ENCODE measurements around the gene SETD1B. TPM values are rescaled to one million over a fixed set of nuclear protein-coding genes. Genes with fewer than 3 reads are reported as not detected.

SETD1B gene
- total RNA-seq, 1 donor from 2014 or later, result 8.6 TPM

GRCh38 chr12:121801595-121802484 is 2.0 kb upstream of the SETD1B start:
- no peak for DNase-seq
- intact Hi-C loops (cut with DNase I), result no loop called here
- no peak for ATAC-seq (ENCODE audit: poor library complexity)

GRCh38 chr12:121802485-121802842 is 1.3 kb upstream of the SETD1B start:
- ATAC-seq (ENCODE audit: poor library complexity), result no peak
- intact Hi-C loops (cut with DNase I), result no loop called here
- no peak for DNase-seq

GRCh38 chr12:121802843-121803698 is 738 bp upstream of the SETD1B start:
- intact Hi-C loops (cut with DNase I), result no loop called here
- peak; percentile 53 for ATAC-seq (ENCODE audit: poor library complexity)
- DNase-seq, result peak; percentile 94

GRCh38 chr12:121804417-121805111 is 755 bp downstream of the SETD1B start:
- DNase-seq (no peak), ATAC-seq (ENCODE audit: poor library complexity) (no peak)

GRCh38 chr12:121805171-121806008 is 1.6 kb downstream of the SETD1B start:
- DNase-seq (no peak), ATAC-seq (ENCODE audit: poor library complexity) (no peak)
- intact Hi-C loops (cut with DNase I), result no loop called here

More at GRCh38 chr12:121804417-121805111, 755 bp downstream of the SETD1B start:
- intact Hi-C loops (cut with DNase I), result no loop called here

- DNase-seq, result no peak
- no peak for ATAC-seq (ENCODE audit: poor library complexity)
- intact Hi-C loops (cut with DNase I), result no loop called here
These were observed 2.3 kb downstream of the SETD1B start for GRCh38 chr12:121806009-121806545.

GRCh38 chr12:121806546-121807423 is 3.0 kb downstream of the SETD1B start:
- DNase-seq (no peak), ATAC-seq (ENCODE audit: poor library complexity) (no peak)
- intact Hi-C loops (cut with DNase I), result no loop called here

GRCh38 chr12:121807642-121808347 is 4.0 kb downstream of the SETD1B start:
- DNase-seq (no peak), ATAC-seq (ENCODE audit: poor library complexity) (no peak)
- intact Hi-C loops (cut with DNase I), result no loop called here

- intact Hi-C loops (cut with DNase I), result no loop called here
- DNase-seq (no peak), ATAC-seq (ENCODE audit: poor library complexity) (no peak)
These were observed 4.8 kb downstream of the SETD1B start for GRCh38 chr12:121808623-121809022.

- ATAC-seq (ENCODE audit: poor library complexity), result no peak
- intact Hi-C loops (cut with DNase I), result no loop called here
- no peak for DNase-seq
These were observed 5.9 kb downstream of the SETD1B start for GRCh38 chr12:121809712-121810116.

- no peak for DNase-seq
These were observed 6.5 kb downstream of the SETD1B start for GRCh38 chr12:121810234-121810817.

GRCh38 chr12:121810833-121811433 is 7.1 kb downstream of the SETD1B start:
- DNase-seq, result no peak
- no peak for ATAC-seq (ENCODE audit: poor library complexity)
- intact Hi-C loops (cut with DNase I), result no loop called here

More at GRCh38 chr12:121810234-121810817, 6.5 kb downstream of the SETD1B start:
- intact Hi-C loops (cut with DNase I), result no loop called here
- ATAC-seq (ENCODE audit: poor library complexity), result no peak

GRCh38 chr12:121811434-121812319 is 7.9 kb downstream of the SETD1B start:
- peak; percentile 84 for DNase-seq
- peak; percentile 94 for ATAC-seq (ENCODE audit: poor library complexity)
- intact Hi-C loops (cut with DNase I), result loop anchor here (2.0 kb wide), 1 partner anchor 17 kb away; no protein-coding TSS in a partner anchor

GRCh38 chr12:121812320-121812871 is 8.6 kb downstream of the SETD1B start:
- DNase-seq, result peak; percentile 85
- peak; percentile 91 for ATAC-seq (ENCODE audit: poor library complexity)
- intact Hi-C loops (cut with DNase I), result loop anchor here (2.0 kb wide), 1 partner anchor 18 kb away; no protein-coding TSS in a partner anchor
